PFSK-1 (cell line): ENCODE measurements around the gene HOXA4.

Experiments
- POLR2AphosphoS5 ChIP-seq: IDR thresholded peaks from 2 replicates; pipeline ENCODE4 v1.6.1; 2012; ENCODE audit warnings: low read depth, mild to moderate bottlenecking, control low read depth, low read length, moderate library complexity
- SIN3A ChIP-seq: IDR thresholded peaks from 2 replicates; pipeline ENCODE4 v1.6.1; 2012; ENCODE audit warnings: mild to moderate bottlenecking, low read length, moderate library complexity, borderline replicate concordance; ENCODE audit not compliant: insufficient read depth
- TAF1 ChIP-seq: IDR thresholded peaks from 2 replicates; pipeline ENCODE4 v1.6.1; 2012; ENCODE audit warnings: low read length, control low read depth, borderline replicate concordance; ENCODE audit not compliant: insufficient read depth
- TF ChIP-seq, protein P1 (sequence below), 2 experiments: IDR thresholded peaks; 2 replicates each; pipeline versions ENCODE4 v1.6.1 to v1.8.0; 2011 to 2012; ENCODE audit warnings: low read depth in 2 of 2, low read length in 2 of 2, control low read depth in 1 of 2, inconsistent platforms in 1 of 2, mild to moderate bottlenecking in 1 of 2, moderate library complexity in 1 of 2; ENCODE audit not compliant: insufficient read depth in 1 of 2

DNA sequence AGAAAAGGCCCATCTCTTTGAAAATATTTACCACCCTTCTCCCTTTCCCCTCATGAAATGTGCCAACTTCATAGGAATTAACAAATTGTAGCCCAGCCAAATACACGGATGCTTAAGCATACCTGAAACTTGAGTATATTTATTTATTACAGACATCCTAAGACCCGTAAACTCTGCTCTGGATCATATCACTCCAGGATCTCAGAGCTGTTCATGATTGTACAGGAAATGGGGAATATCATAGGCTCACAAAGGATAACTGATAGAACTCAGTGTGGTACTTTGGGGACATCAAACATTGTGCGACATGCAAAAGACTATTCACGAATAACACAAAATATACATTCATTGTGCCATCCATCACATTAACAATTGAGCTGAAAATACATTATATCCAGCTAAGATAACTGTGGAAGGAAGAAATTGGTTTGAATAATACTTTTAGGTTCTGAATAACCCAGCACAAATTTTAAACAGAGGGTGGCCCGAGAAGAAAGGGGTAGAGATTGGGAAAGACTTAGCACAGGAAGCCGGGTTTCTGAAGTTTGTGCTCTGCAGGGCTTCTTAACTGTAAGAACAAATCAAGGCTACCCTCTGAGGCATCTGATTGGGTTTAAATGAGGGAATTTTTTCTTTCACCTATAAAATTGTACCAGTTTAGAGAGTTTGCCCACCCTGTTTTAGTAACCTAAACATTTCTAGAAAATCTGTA, 37.2 kb downstream of the HOXA4 start:
- TF ChIP-seq, protein P1, sequence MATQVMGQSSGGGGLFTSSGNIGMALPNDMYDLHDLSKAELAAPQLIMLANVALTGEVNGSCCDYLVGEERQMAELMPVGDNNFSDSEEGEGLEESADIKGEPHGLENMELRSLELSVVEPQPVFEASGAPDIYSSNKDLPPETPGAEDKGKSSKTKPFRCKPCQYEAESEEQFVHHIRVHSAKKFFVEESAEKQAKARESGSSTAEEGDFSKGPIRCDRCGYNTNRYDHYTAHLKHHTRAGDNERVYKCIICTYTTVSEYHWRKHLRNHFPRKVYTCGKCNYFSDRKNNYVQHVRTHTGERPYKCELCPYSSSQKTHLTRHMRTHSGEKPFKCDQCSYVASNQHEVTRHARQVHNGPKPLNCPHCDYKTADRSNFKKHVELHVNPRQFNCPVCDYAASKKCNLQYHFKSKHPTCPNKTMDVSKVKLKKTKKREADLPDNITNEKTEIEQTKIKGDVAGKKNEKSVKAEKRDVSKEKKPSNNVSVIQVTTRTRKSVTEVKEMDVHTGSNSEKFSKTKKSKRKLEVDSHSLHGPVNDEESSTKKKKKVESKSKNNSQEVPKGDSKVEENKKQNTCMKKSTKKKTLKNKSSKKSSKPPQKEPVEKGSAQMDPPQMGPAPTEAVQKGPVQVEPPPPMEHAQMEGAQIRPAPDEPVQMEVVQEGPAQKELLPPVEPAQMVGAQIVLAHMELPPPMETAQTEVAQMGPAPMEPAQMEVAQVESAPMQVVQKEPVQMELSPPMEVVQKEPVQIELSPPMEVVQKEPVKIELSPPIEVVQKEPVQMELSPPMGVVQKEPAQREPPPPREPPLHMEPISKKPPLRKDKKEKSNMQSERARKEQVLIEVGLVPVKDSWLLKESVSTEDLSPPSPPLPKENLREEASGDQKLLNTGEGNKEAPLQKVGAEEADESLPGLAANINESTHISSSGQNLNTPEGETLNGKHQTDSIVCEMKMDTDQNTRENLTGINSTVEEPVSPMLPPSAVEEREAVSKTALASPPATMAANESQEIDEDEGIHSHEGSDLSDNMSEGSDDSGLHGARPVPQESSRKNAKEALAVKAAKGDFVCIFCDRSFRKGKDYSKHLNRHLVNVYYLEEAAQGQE (IDR thresholded peaks at IDR 0.05; ENCODE audit: insufficient read depth in 1 of 2, low read depth in 2 of 2, low read length in 2 of 2) = no peak
- no peak for TF ChIP-seq POLR2AphosphoS5
- TF ChIP-seq TAF1 = no peak
- no peak for TF ChIP-seq SIN3A
